Caco-2 (cell line): ENCODE measurements around the gene MTARC1. TPM values are rescaled to one million over a fixed set of nuclear protein-coding genes. Genes with fewer than 3 reads are reported as not detected.

Source experiments
- BruUV-seq: library from RNA; stranded (reverse); fragments of 400-500 nt; replicated peaks from 2 replicates; lab custom pipeline; 2021; lab: Mats Ljungman, UMichigan
- CTCF ChIA-PET: fragments of 300-600 bp; sonication (Branson Sonifier 250); formaldehyde crosslinking; loops from one replicate; lab custom pipeline; 2022; ENCODE audit warnings: antibody characterized with exemption; lab: Charles Lee
- POLR2A ChIA-PET: fragments of 300-600 bp; sonication (Branson Sonifier 250); formaldehyde crosslinking; loops from one replicate; lab custom pipeline; 2022; ENCODE audit warnings: antibody characterized with exemption; lab: Charles Lee
- DNase-seq, 2 experiments: peaks; one replicate each; pipeline versions ENCODE4 v3.0.0 to v3.0.0-alpha.2; 2020 to 2022
- H3K27me3 ChIP-seq: replicated peaks from 2 replicates; pipeline ENCODE4 v1.6.0; 2011; ENCODE audit warnings: low read length; ENCODE audit not compliant: control insufficient read depth, insufficient read depth
- H3K36me3 ChIP-seq: 2 replicates; pipeline ENCODE4 v1.5.1; 2011; ENCODE audit warnings: low read length; ENCODE audit not compliant: control insufficient read depth, insufficient read depth
- H3K4me1 ChIP-seq: fragments of 250-450 bp; sonication (Bioruptor Pico); 2 replicates; pipeline ENCODE4 v1.5.1; 2020; ENCODE audit warnings: mild to moderate bottlenecking
- H3K4me3 ChIP-seq: 2 replicates; pipeline ENCODE4 v1.5.1; 2011; ENCODE audit warnings: low read depth, mild to moderate bottlenecking, control low read depth, low read length
- H3K9me3 ChIP-seq: fragments of 250-450 bp; sonication (Bioruptor Pico); 2 replicates; pipeline ENCODE4 v1.5.1; 2020; ENCODE audit warnings: mild to moderate bottlenecking, moderate library complexity
- H3K27ac Mint-ChIP-seq: one replicate; pipeline ENCODE4 v1.8.0; 2022; ENCODE audit warnings: mixed read lengths; ENCODE audit not compliant: unreplicated experiment
- H3K27me3 Mint-ChIP-seq: one replicate; pipeline ENCODE4 v1.8.0; 2022; ENCODE audit warnings: mixed read lengths; ENCODE audit not compliant: insufficient read depth, unreplicated experiment
- H3K36me3 Mint-ChIP-seq: one replicate; pipeline ENCODE4 v1.8.0; 2022; ENCODE audit warnings: mild to moderate bottlenecking, mixed read lengths; ENCODE audit not compliant: insufficient read depth, unreplicated experiment
- H3K4me1 Mint-ChIP-seq: one replicate; pipeline ENCODE4 v1.8.0; 2022; ENCODE audit warnings: low read depth, mixed read lengths; ENCODE audit not compliant: unreplicated experiment
- H3K4me3 Mint-ChIP-seq: one replicate; pipeline ENCODE4 v1.8.0; 2022; ENCODE audit warnings: mild to moderate bottlenecking, moderate library complexity, mixed read lengths; ENCODE audit not compliant: unreplicated experiment
- H3K9me3 Mint-ChIP-seq: one replicate; pipeline ENCODE4 v1.8.0; 2022; ENCODE audit warnings: mixed read lengths; ENCODE audit not compliant: unreplicated experiment
- intact Hi-C: fragments of 100-400 bp; cut with micrococcal nuclease; formaldehyde crosslinking; loops from one replicate; pipeline ENCODE4 v1.10.0; 2022; ENCODE audit not compliant: unreplicated experiment
- total RNA-seq: library from RNA; stranded (reverse); gene quantifications from 2 replicates; pipeline ENCODE4 v1.2.3, GENCODE V29; 2022
- TF ChIP-seq, protein P1 (sequence below), 2 experiments: fragments of 200-600 bp in 1 of 2; IDR thresholded peaks; 1 replicate in 1 of 2; 2 replicates in 1 of 2; pipeline versions ENCODE4 v1.5.1 to v1.8.0; 2011 to 2022; ENCODE audit warnings: antibody characterized with exemption in 1 of 2, control low read depth in 1 of 2, inconsistent platforms in 1 of 2, low read depth in 1 of 2, low read length in 1 of 2, mild to moderate bottlenecking in 1 of 2, moderate library complexity in 1 of 2; ENCODE audit not compliant: insufficient read depth in 1 of 2, severe bottlenecking in 1 of 2, unreplicated experiment in 1 of 2

The MTARC1 gene
- total RNA-seq, 1 experiment from 2014 or later, result 88.7 TPM

DNA sequence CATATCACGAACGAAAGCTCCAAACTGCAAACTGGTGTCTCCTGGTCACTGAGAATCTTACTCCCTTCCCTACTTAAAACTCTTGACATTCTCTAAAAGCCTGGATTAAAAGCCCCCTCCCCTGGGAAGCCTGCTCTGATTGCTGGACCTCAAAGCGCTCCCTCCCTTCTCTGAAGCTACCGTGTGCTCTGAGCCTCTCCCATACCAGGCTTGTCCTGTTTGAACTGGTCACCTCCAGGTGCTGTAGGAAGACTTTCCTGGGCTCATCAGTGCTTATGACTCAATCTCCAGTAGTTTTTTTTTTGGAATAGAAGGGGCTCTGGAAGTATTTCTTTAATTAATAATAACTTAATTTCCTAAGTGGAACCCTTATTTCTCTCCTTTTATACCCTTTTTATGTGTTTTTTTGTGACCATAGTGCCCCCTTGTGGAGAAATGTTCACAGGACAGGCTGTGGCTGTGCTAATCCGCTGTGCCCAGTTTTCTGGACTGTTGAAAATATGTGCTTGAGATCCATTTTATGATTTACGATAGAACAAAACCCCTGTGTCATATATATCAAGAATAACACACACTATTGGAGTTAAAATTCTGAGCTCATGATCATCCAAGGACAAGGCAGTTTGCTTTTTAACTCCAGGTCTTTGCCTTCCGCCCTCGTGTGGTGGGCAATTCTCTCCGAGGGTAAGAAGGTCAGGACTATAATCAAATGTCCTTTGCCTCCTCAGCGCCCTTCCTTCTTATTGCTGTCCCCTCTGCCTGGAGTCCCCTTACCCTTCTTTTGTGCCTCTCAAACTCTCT lies 16.9 kb downstream of the MTARC1 start:
- Histone ChIP-seq H3K9me3 (no peaks in the 10 kb centered on the region), H3K4me1 (no peaks in the 10 kb centered on the region), H3K36me3 (peaks cover 6% of the 10 kb centered on the region), H3K27me3 (no peaks in the 10 kb centered on the region), H3K4me3 (no peak overlapping the region)
- H3K9me3 Mint-ChIP-seq, result no peaks in the 10 kb centered on the region
- peak overlapping the region; percentile 11 for H3K27ac Mint-ChIP-seq
- TF ChIP-seq, protein P1, sequence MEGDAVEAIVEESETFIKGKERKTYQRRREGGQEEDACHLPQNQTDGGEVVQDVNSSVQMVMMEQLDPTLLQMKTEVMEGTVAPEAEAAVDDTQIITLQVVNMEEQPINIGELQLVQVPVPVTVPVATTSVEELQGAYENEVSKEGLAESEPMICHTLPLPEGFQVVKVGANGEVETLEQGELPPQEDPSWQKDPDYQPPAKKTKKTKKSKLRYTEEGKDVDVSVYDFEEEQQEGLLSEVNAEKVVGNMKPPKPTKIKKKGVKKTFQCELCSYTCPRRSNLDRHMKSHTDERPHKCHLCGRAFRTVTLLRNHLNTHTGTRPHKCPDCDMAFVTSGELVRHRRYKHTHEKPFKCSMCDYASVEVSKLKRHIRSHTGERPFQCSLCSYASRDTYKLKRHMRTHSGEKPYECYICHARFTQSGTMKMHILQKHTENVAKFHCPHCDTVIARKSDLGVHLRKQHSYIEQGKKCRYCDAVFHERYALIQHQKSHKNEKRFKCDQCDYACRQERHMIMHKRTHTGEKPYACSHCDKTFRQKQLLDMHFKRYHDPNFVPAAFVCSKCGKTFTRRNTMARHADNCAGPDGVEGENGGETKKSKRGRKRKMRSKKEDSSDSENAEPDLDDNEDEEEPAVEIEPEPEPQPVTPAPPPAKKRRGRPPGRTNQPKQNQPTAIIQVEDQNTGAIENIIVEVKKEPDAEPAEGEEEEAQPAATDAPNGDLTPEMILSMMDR (IDR thresholded peaks at IDR 0.05; ENCODE audit: insufficient read depth in 1 of 2, low read depth in 1 of 2, low read length in 1 of 2, severe bottlenecking in 1 of 2, unreplicated experiment in 1 of 2), result peak; percentile 81 to 87
- H3K4me1 Mint-ChIP-seq, result no peaks in the 10 kb centered on the region
- DNase-seq, result peak in 1 of 2 experiments; percentile 47
- BruUV-seq, result no TSS peak
- H3K36me3 Mint-ChIP-seq, result peaks cover 24% of the 10 kb centered on the region
- POLR2A ChIA-PET, result no interaction called here
- no peak overlapping the region for H3K4me3 Mint-ChIP-seq
- intact Hi-C loops, result loop anchor here (1.0 kb wide), 2 partner anchors 16 to 27 kb away; no protein-coding TSS in a partner anchor
- no peaks in the 10 kb centered on the region for H3K27me3 Mint-ChIP-seq
- CTCF ChIA-PET, result interaction anchor here (0.5 to 1.0 kb wide), 5 partner anchors 22 to 635 kb away, joined by 3 to 4 read pairs (median 3); no protein-coding TSS in a partner anchor

DNA sequence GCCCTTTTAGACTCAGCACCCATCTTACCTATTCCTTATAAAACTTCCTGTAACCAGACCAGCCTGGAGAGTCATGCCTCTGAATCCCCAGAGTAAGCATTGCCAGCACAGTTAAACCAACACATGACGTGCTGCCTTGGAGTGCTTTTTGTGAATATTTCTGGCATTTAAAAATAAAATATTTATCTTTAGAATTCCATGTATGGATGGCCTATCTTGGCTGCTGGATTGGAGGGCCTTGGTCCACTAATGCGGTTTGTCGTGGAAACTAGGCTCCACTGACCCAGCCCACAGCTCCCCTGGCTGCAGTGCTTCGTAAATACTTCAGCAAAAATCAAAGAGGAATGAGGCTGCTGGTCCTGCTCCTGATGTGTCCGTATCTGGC lies 17.5 kb downstream of the MTARC1 start:
- BruUV-seq, result no TSS peak
- ChIA-PET CTCF (no interaction called here), POLR2A (no interaction called here)
- intact Hi-C loops, result no loop called here
- no peaks in the 10 kb centered on the region for H3K9me3 Mint-ChIP-seq
- H3K4me3 Mint-ChIP-seq, result no peak overlapping the region
- Histone ChIP-seq H3K4me3 (no peak overlapping the region), H3K36me3 (peaks cover 6% of the 10 kb centered on the region), H3K9me3 (no peaks in the 10 kb centered on the region), H3K27me3 (no peaks in the 10 kb centered on the region), H3K4me1 (no peaks in the 10 kb centered on the region)
- TF ChIP-seq, protein P1 (IDR thresholded peaks at IDR 0.05; ENCODE audit: insufficient read depth in 1 of 2, low read depth in 1 of 2, low read length in 1 of 2, severe bottlenecking in 1 of 2, unreplicated experiment in 1 of 2), result no peak
- DNase-seq, result no peak
- no peaks in the 10 kb centered on the region for H3K4me1 Mint-ChIP-seq
- no peaks in the 10 kb centered on the region for H3K27me3 Mint-ChIP-seq
- H3K27ac Mint-ChIP-seq, result no peak overlapping the region
- peaks cover 24% of the 10 kb centered on the region for H3K36me3 Mint-ChIP-seq

DNA sequence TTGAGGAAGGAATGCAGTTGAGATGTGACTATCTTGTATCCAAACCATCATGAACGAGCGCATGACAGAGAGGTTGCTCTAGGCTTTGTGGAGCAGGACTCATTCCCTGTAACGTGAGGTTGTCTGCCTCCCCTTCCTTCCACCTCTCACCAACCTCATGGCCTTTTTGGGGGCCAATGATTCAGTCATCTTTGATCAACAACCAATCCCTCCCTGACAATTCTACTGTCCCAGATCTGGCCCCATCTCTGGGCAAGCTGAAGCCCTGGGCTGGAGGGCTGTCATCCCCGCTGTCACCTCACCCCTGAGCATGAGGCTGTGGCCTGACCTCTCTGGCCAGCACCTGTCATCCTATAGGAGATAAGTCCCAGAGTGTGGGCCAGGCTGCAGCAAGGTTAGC lies 19.7 kb downstream of the MTARC1 start:
- TF ChIP-seq, protein P1 (IDR thresholded peaks at IDR 0.05; ENCODE audit: insufficient read depth in 1 of 2, low read depth in 1 of 2, low read length in 1 of 2, severe bottlenecking in 1 of 2, unreplicated experiment in 1 of 2), result no peak
- Mint-ChIP-seq H3K36me3 (peaks cover 40% of the 10 kb centered on the region), H3K27me3 (no peaks in the 10 kb centered on the region), H3K4me1 (no peaks in the 10 kb centered on the region), H3K27ac (no peak overlapping the region), H3K9me3 (no peaks in the 10 kb centered on the region), H3K4me3 (no peak overlapping the region)
- no TSS peak for BruUV-seq
- no peak for DNase-seq
- H3K4me1 ChIP-seq, result no peaks in the 10 kb centered on the region
- H3K4me3 ChIP-seq, result no peak overlapping the region
- no peaks in the 10 kb centered on the region for H3K27me3 ChIP-seq
- POLR2A ChIA-PET, result no interaction called here
- H3K36me3 ChIP-seq, result peaks cover 9% of the 10 kb centered on the region
- CTCF ChIA-PET, result no interaction called here
- no peaks in the 10 kb centered on the region for H3K9me3 ChIP-seq
- intact Hi-C loops, result no loop called here
